ENCODE results near the gene NDE1. TPM values are rescaled to one million over a fixed set of nuclear protein-coding genes. Genes with fewer than 3 reads are reported as not detected.

Gene NDE1
- total and polyA plus RNA-seq, 4 donors: 2.5 to 17.3 (median 4.4) TPM

DNA sequence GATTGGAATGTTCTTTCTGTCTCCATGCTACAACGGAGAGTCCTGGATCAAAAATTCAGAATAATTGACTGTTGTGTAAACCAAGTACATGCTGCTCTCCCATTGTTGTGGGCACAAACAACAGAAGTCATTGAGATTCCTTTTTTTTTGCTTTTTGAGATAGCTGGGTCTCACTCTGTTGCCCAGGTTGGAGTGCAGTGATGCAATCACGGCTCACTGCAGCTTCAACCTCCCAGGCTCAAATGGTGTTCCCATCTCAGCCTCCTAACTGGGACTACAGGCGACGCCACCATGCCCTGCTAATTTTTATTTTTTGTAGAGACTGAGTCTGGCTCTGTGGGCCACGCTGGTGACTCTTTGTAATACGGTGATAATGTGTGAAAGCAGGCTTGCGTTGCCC is 24.5 kb downstream of the NDE1 start:
- WGBS: 97% methylated on average over 7 of the region's 7 CpGs
- H3K36me3 ChIP-seq (ENCODE audit: control insufficient read depth in 4 of 4, insufficient read depth in 3 of 4, low read depth in 1 of 4, low read length in 3 of 4): peaks cover 0 to 6% (median 4%) of the 10 kb centered on the region in 4 donors
- H3K9ac ChIP-seq (ENCODE audit: low read depth in 1 of 2, low read length in 2 of 2): no peak overlapping the region
- TF ChIP-seq, protein P1, sequence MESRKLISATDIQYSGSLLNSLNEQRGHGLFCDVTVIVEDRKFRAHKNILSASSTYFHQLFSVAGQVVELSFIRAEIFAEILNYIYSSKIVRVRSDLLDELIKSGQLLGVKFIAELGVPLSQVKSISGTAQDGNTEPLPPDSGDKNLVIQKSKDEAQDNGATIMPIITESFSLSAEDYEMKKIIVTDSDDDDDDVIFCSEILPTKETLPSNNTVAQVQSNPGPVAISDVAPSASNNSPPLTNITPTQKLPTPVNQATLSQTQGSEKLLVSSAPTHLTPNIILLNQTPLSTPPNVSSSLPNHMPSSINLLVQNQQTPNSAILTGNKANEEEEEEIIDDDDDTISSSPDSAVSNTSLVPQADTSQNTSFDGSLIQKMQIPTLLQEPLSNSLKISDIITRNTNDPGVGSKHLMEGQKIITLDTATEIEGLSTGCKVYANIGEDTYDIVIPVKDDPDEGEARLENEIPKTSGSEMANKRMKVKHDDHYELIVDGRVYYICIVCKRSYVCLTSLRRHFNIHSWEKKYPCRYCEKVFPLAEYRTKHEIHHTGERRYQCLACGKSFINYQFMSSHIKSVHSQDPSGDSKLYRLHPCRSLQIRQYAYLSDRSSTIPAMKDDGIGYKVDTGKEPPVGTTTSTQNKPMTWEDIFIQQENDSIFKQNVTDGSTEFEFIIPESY (IDR thresholded peaks at IDR 0.05): no peak
- no peak for TF ChIP-seq SP1 (IDR thresholded peaks at IDR 0.05)
- TF ChIP-seq JUND (IDR thresholded peaks at IDR 0.05): no peak
- no peak for TF ChIP-seq FOXA1 (IDR thresholded peaks at IDR 0.05)
- TF ChIP-seq HNF4A (conservative IDR thresholded peaks at IDR 0.05): no peak
- no peak for TF ChIP-seq RAD21 (IDR thresholded peaks at IDR 0.05)
- TF ChIP-seq HNF4G (IDR thresholded peaks at IDR 0.05): no peak
- no peak for TF ChIP-seq GABPA (IDR thresholded peaks at IDR 0.05 in 1 of 2, conservative IDR thresholded peaks at IDR 0.05 in 1 of 2)
- TF ChIP-seq, protein P2, sequence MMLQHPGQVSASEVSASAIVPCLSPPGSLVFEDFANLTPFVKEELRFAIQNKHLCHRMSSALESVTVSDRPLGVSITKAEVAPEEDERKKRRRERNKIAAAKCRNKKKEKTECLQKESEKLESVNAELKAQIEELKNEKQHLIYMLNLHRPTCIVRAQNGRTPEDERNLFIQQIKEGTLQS (IDR thresholded peaks at IDR 0.05): no peak
- TF ChIP-seq, protein P3, sequence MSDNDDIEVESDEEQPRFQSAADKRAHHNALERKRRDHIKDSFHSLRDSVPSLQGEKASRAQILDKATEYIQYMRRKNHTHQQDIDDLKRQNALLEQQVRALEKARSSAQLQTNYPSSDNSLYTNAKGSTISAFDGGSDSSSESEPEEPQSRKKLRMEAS (IDR thresholded peaks at IDR 0.05): no peak
- TF ChIP-seq, protein P4, sequence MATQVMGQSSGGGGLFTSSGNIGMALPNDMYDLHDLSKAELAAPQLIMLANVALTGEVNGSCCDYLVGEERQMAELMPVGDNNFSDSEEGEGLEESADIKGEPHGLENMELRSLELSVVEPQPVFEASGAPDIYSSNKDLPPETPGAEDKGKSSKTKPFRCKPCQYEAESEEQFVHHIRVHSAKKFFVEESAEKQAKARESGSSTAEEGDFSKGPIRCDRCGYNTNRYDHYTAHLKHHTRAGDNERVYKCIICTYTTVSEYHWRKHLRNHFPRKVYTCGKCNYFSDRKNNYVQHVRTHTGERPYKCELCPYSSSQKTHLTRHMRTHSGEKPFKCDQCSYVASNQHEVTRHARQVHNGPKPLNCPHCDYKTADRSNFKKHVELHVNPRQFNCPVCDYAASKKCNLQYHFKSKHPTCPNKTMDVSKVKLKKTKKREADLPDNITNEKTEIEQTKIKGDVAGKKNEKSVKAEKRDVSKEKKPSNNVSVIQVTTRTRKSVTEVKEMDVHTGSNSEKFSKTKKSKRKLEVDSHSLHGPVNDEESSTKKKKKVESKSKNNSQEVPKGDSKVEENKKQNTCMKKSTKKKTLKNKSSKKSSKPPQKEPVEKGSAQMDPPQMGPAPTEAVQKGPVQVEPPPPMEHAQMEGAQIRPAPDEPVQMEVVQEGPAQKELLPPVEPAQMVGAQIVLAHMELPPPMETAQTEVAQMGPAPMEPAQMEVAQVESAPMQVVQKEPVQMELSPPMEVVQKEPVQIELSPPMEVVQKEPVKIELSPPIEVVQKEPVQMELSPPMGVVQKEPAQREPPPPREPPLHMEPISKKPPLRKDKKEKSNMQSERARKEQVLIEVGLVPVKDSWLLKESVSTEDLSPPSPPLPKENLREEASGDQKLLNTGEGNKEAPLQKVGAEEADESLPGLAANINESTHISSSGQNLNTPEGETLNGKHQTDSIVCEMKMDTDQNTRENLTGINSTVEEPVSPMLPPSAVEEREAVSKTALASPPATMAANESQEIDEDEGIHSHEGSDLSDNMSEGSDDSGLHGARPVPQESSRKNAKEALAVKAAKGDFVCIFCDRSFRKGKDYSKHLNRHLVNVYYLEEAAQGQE (IDR thresholded peaks at IDR 0.05): no peak
- TF ChIP-seq TAF1 (conservative IDR thresholded peaks at IDR 0.05): no peak
- no peak for TF ChIP-seq EGR1 (IDR thresholded peaks at IDR 0.05; ENCODE audit: low read depth in 2 of 2)
- TF ChIP-seq RXRA (IDR thresholded peaks at IDR 0.05): no peak
- no peak for TF ChIP-seq YY1 (IDR thresholded peaks at IDR 0.05)
- no peak for TF ChIP-seq FOXA2 (IDR thresholded peaks at IDR 0.05)
- TF ChIP-seq, protein P5, sequence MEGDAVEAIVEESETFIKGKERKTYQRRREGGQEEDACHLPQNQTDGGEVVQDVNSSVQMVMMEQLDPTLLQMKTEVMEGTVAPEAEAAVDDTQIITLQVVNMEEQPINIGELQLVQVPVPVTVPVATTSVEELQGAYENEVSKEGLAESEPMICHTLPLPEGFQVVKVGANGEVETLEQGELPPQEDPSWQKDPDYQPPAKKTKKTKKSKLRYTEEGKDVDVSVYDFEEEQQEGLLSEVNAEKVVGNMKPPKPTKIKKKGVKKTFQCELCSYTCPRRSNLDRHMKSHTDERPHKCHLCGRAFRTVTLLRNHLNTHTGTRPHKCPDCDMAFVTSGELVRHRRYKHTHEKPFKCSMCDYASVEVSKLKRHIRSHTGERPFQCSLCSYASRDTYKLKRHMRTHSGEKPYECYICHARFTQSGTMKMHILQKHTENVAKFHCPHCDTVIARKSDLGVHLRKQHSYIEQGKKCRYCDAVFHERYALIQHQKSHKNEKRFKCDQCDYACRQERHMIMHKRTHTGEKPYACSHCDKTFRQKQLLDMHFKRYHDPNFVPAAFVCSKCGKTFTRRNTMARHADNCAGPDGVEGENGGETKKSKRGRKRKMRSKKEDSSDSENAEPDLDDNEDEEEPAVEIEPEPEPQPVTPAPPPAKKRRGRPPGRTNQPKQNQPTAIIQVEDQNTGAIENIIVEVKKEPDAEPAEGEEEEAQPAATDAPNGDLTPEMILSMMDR (IDR thresholded peaks at IDR 0.05; ENCODE audit: low read depth, low read length, missing input control): no peak
- TF ChIP-seq NR2F2 (IDR thresholded peaks at IDR 0.05): no peak
- DNase-seq (ENCODE audit: low spot score): no peak
- no peak overlapping the region for H3K27ac ChIP-seq (ENCODE audit: low read depth in 1 of 2, low read length in 2 of 2)
- peaks cover 4 to 15% (median 13%) of the 10 kb centered on the region in 4 donors for H3K4me1 ChIP-seq (ENCODE audit: control insufficient read depth in 4 of 4, insufficient read depth in 4 of 4, low read length in 3 of 4)
- H3K27me3 ChIP-seq (ENCODE audit: control insufficient read depth in 4 of 4, insufficient read depth in 4 of 4, low read length in 3 of 4): no peaks in the 10 kb centered on the region
- no peak overlapping the region for H3K4me3 ChIP-seq (ENCODE audit: low read depth in 1 of 3, low read length in 3 of 3)
- H3K9me3 ChIP-seq (ENCODE audit: control insufficient read depth in 4 of 4, low read length in 3 of 4): no peaks in the 10 kb centered on the region

Measured in liver (tissue), 9 donors.